ENCODE results near the gene PCMT1. TPM values are rescaled to one million over a fixed set of nuclear protein-coding genes. Genes with fewer than 3 reads are reported as not detected.

The PCMT1 gene
- total RNA-seq, 4 donors from 2014 or later = 25.8 to 97.3 (median 64.4) TPM

GRCh38 chr6:149859368-149859767, 109.8 kb downstream of the PCMT1 start:
- H3K9me3 ChIP-seq = no peaks in the 10 kb centered on the region
- peaks cover 0 to 39% (median 25%) of the 10 kb centered on the region in 4 donors for H3K4me1 ChIP-seq
- no peak overlapping the region for H3K27ac ChIP-seq
- WGBS, 2 donors (ENCODE audit: low coverage in 1 of 2) = 52 to 78% methylated on average over 5 to 6 of the region's 7 CpGs
- no peaks in the 10 kb centered on the region for H3K27me3 ChIP-seq
- TF ChIP-seq CTCF (IDR thresholded peaks at IDR 0.05) (no peak), POLR2AphosphoS5 (IDR thresholded peaks at IDR 0.05) (no peak), POLR2A (IDR thresholded peaks at IDR 0.05) (no peak), EP300 (IDR thresholded peaks at IDR 0.05; ENCODE audit: low read depth) (no peak)
- no peak overlapping the region for H3K4me3 ChIP-seq
- no peaks in the 10 kb centered on the region for H3K36me3 ChIP-seq
- DNase-seq = no peak
- intact Hi-C loops (cut with DNase I; ENCODE audit: low total_unique reads) = no loop called here
- in situ Hi-C loops (cut with MboI; ENCODE audit: low pct_ligation_motif_present in 1 of 4, low pct_unique_long_range_greater_than_20kb in 1 of 4, low sequenced_read_pairs in 3 of 4) = no loop called here

- no peak for DNase-seq
- no peaks in the 10 kb centered on the region for H3K36me3 ChIP-seq
- TF ChIP-seq EP300 (IDR thresholded peaks at IDR 0.05; ENCODE audit: low read depth) (no peak), POLR2AphosphoS5 (IDR thresholded peaks at IDR 0.05) (no peak), CTCF (IDR thresholded peaks at IDR 0.05) (no peak), POLR2A (IDR thresholded peaks at IDR 0.05) (no peak)
- H3K9me3 ChIP-seq = no peaks in the 10 kb centered on the region
- in situ Hi-C loops (cut with MboI; ENCODE audit: low pct_ligation_motif_present in 1 of 4, low pct_unique_long_range_greater_than_20kb in 1 of 4, low sequenced_read_pairs in 3 of 4) (no loop called here), intact Hi-C loops (cut with DNase I; ENCODE audit: low total_unique reads) (no loop called here)
- 91 to 94% methylated on average over 3 of the region's 3 CpGs for WGBS, 2 donors (ENCODE audit: low coverage in 1 of 2)
- no peak overlapping the region for H3K27ac ChIP-seq
- H3K4me3 ChIP-seq = no peak overlapping the region
- peaks cover 0 to 39% (median 25%) of the 10 kb centered on the region in 4 donors for H3K4me1 ChIP-seq
- no peaks in the 10 kb centered on the region for H3K27me3 ChIP-seq
Observed at GRCh38 chr6:149859938-149860337, 110.4 kb downstream of the PCMT1 start.

GRCh38 chr6:149860513-149860833, 110.9 kb downstream of the PCMT1 start:
- peaks cover 0 to 35% (median 21%) of the 10 kb centered on the region in 4 donors for H3K4me1 ChIP-seq
- WGBS, 2 donors (ENCODE audit: low coverage in 1 of 2) = 91% methylated on average over 5 of the region's 5 CpGs; no CpG with 5 or more reads in 1 of the 2 donors
- intact Hi-C loops (cut with DNase I; ENCODE audit: low total_unique reads) = no loop called here
- no peaks in the 10 kb centered on the region for H3K36me3 ChIP-seq
- in situ Hi-C loops (cut with MboI; ENCODE audit: low pct_ligation_motif_present in 1 of 4, low pct_unique_long_range_greater_than_20kb in 1 of 4, low sequenced_read_pairs in 3 of 4) = no loop called here
- no peak overlapping the region for H3K27ac ChIP-seq
- H3K27me3 ChIP-seq = no peaks in the 10 kb centered on the region
- no peak overlapping the region for H3K4me3 ChIP-seq
- no peaks in the 10 kb centered on the region for H3K9me3 ChIP-seq
- TF ChIP-seq POLR2A (IDR thresholded peaks at IDR 0.05) (no peak), POLR2AphosphoS5 (IDR thresholded peaks at IDR 0.05) (no peak), CTCF (IDR thresholded peaks at IDR 0.05) (no peak), EP300 (IDR thresholded peaks at IDR 0.05; ENCODE audit: low read depth) (no peak)
- DNase-seq = no peak

Other genes starting within 250 kb of the PCMT1 start
- 10 to 100 TPM; 10.1 to 30.5 (median 19.0) TPM for gene PPIL4, start 203.7 kb upstream of the PCMT1 start, total RNA-seq
- gene GINM1, start 183.4 kb upstream of the PCMT1 start, total RNA-seq = 10 to 100 TPM; 19.1 to 49.6 (median 35.9) TPM
- 10 to 100 TPM in 3 of 4 donors, 1 to 10 TPM in 1; 2.4 to 16.5 (median 12.2) TPM for gene KATNA1, start 101.0 kb upstream of the PCMT1 start, total RNA-seq
- 10 to 100 TPM; 13.1 to 28.4 (median 19.4) TPM for gene LATS1, start 31.6 kb upstream of the PCMT1 start, total RNA-seq
- 10 to 100 TPM; 14.7 to 54.3 (median 29.3) TPM for gene NUP43, start 3.2 kb upstream of the PCMT1 start, total RNA-seq
- gene LRP11, start 114.6 kb downstream of the PCMT1 start, total RNA-seq = 10 to 100 TPM in 3 of 4 donors, 1 to 10 TPM in 1; 2.2 to 50.5 (median 21.2) TPM
- not detected for gene RAET1E, start 148.4 kb downstream of the PCMT1 start, total RNA-seq
- not detected for gene RAET1G, start 173.4 kb downstream of the PCMT1 start, total RNA-seq
- gene ULBP2, start 192.3 kb downstream of the PCMT1 start, total RNA-seq = not detected
- gene ULBP1, start 214.2 kb downstream of the PCMT1 start, total RNA-seq = not detected

All from transverse colon (tissue), 4 donors.